ENCODE results near the gene DGKH. TPM values are rescaled to one million over a fixed set of nuclear protein-coding genes. Genes with fewer than 3 reads are reported as not detected.
"Not testable (repeated sequence)": the region's sequence is repeated elsewhere in the genome, so short reads cannot be mapped to it uniquely, and the experiment has no call there.

DGKH gene
- total RNA-seq, 1 donor: 16.0 TPM

GRCh38 chr13:42078128-42078808 lies 29.8 kb downstream of the DGKH start:
- DNase-seq (ENCODE audit: low read depth): no peak

GRCh38 chr13:42083138-42083770 lies 34.8 kb downstream of the DGKH start:
- DNase-seq (ENCODE audit: low read depth): peak; percentile 65
- TF ChIP-seq CTCF (IDR thresholded peaks at IDR 0.05; ENCODE audit: insufficient read depth, low read depth, low read length): no peak
- H3K4me3 ChIP-seq (ENCODE audit: low read depth, low read length): peak overlapping the region; percentile 18

More at GRCh38 chr13:42078128-42078808, 29.8 kb downstream of the DGKH start:
- no peak overlapping the region for H3K4me3 ChIP-seq (ENCODE audit: low read depth, low read length)
- TF ChIP-seq CTCF (IDR thresholded peaks at IDR 0.05; ENCODE audit: insufficient read depth, low read depth, low read length): no peak

GRCh38 chr13:42084722-42085121 lies 36.3 kb downstream of the DGKH start:
- no peak for TF ChIP-seq CTCF (IDR thresholded peaks at IDR 0.05; ENCODE audit: insufficient read depth, low read depth, low read length)
- DNase-seq (ENCODE audit: low read depth): no peak
- H3K4me3 ChIP-seq (ENCODE audit: low read depth, low read length): no peak overlapping the region

GRCh38 chr13:42086582-42086981 lies 38.1 kb downstream of the DGKH start:
- no peak overlapping the region for H3K4me3 ChIP-seq (ENCODE audit: low read depth, low read length)
- no peak for TF ChIP-seq CTCF (IDR thresholded peaks at IDR 0.05; ENCODE audit: insufficient read depth, low read depth, low read length)
- no peak for DNase-seq (ENCODE audit: low read depth)

- no peak for DNase-seq (ENCODE audit: low read depth)
- H3K4me3 ChIP-seq (ENCODE audit: low read depth, low read length): no peak overlapping the region
Observed at GRCh38 chr13:42094516-42095040, 46.1 kb downstream of the DGKH start.

GRCh38 chr13:42096222-42096621 lies 47.8 kb downstream of the DGKH start:
- H3K4me3 ChIP-seq (ENCODE audit: low read depth, low read length); DNase-seq (ENCODE audit: low read depth): not testable (repeated sequence)

More at GRCh38 chr13:42094516-42095040, 46.1 kb downstream of the DGKH start:
- no peak for TF ChIP-seq CTCF (IDR thresholded peaks at IDR 0.05; ENCODE audit: insufficient read depth, low read depth, low read length)

GRCh38 chr13:42099962-42100675 lies 51.7 kb downstream of the DGKH start:
- no peak for DNase-seq (ENCODE audit: low read depth)
- no peak for TF ChIP-seq CTCF (IDR thresholded peaks at IDR 0.05; ENCODE audit: insufficient read depth, low read depth, low read length)
- no peak overlapping the region for H3K4me3 ChIP-seq (ENCODE audit: low read depth, low read length)
